HG02623 (cell line): ENCODE results near the gene TBXA2R.
"Not testable (repeated sequence)": the region's sequence is repeated elsewhere in the genome, so short reads cannot be mapped to it uniquely, and the experiment has no call there.

ENCODE experiments used
- ATAC-seq: cut with Tn5 transposase; IDR thresholded peaks from one replicate; pipeline ENCODE4 v1.9.1; 2021; ENCODE audit warnings: moderate library complexity; ENCODE audit not compliant: unreplicated experiment

The TBXA2R gene

DNA sequence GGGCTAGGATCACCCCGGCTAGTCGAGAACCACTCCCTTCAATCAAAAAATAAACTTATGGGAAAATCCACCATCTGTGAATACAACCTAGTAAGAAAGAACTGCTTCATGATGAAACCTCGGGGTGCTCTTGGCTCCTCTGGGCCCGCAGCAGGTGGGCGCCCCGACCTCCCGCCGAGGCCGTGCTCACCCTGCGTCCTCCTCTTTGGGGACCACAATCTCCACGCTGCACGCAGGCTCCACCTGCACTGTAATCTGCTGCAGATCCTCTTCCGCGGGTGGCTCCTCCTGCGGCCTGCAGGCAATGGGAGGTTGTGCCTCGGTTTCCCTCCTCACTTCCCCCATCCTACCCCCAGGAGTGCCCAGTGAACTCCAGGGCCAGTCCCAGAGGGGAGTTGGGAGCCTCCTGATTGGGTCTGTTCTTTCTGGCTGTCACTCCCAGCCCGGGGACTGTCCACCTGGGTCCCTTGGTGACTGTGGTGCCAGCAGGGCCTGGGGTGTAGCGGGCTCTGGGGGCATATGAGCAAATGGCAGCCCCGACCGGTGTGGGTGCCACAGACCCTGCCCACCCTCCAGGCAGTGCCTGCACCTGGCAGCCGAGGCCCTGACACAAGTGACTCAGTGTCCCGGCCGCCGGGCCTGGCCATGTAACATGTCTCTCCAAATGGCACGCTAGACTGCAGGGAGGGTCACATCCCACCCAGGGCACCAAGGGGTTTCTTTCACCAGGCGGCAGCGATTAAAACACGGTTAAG lies 35.0 kb upstream of the TBXA2R start:
- no peak for ATAC-seq

DNA sequence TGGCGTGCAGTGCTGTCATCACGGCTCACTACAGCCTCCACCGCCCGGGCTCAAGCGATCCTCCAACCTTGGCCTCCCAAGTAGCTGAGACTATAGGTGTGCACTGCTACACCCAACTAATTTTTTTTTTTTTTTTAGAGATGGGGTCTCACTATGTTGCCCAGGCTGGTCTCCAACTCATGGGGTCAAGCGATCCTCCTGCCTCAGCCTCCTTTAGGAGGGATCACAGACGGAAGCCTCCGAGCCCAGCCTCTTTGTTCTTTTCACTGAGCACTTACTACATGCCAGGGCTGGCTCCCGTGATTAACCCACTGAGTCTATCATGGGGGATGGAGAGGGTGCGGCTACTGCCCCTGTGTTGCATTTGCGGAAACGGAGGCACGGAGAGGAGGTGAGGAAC lies 32.8 kb upstream of the TBXA2R start:
- ATAC-seq, result no peak

DNA sequence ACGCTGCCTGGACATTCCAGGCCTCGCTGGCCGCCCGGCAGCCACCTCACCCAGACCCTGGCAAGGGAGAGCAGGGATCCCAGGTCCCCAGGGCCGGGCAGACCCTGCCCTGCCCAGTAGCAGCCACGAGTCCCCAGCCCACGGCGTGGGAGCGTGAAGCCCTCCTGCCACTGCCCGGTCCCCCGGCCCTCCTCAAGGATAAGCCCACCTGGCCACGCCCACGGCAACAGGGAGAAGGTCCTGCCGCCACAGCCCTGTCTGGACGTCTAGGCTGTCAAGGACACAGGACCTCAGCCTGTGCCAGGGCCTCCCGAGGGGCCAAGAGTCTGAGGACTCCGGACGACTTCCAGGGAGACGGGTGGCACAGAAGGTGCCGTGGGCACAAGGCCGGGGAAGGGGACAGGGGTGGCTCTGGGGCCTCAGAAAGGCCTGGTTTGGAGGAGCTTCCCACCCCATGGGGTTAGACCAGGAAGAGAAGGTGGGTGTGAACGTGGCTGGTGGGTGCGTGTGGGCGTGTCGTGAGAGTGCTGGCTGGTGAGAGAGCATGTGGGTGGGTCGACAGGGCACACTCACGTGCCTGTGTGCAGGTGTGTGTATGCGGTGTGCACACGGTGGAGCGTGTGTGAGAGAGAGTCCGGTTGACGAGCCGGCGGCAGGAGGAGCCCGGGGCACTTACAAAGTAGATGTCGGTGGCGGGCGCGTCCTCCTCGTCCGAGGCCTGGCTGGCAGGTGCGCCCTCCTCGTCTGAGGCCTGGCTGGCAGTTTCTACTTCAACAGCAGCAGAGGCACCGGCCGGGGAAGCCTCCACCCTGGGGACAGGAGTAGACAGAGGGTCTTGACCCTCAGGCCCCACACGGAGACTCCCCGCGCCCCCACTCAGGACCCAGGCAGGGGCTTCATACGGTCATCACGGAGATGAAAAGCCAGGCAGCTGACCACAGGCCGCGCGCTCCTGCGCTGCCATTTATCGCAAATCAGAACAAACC lies 31.8 kb upstream of the TBXA2R start:
- no peak for ATAC-seq

DNA sequence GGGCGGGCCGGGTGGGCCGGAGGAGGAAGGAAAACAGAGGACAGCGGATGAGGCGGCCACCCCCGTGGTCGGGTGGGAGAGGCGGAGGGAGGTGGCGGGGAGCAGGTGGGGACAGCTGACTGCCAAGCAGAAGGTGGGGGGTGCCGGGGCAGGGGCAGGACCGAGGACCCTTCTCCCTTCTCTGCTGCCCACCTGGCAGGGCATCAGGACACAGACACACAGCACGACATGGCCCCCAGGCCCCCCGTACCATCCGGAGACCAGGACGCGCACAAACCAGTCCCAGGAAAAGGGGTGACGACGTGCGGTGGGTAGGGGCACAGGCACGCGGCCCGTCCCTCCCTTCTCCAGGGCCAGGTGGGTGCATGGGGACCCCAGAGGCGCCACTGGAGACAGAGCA lies 30.9 kb upstream of the TBXA2R start:
- ATAC-seq, result no peak

DNA sequence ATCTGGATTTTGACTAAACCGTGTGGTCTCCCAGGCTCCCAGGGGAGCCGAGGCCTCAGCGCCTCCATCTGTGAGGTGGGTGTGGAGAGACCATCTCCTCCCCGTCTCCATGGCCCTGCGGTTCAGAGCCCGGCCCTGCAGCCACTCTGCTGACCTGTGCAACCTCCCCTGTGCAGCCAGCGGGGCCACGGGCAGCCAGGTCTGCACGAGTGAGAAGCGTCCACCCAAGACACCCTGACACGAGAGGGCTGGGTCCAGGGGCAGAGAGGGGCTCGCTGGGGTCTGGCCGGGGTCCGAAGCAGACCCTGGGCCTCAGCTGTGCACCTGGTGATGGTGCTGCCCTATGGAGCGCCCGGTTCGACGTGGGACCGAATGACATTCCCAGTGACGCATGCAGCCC lies 30.3 kb upstream of the TBXA2R start:
- ATAC-seq, result no peak

DNA sequence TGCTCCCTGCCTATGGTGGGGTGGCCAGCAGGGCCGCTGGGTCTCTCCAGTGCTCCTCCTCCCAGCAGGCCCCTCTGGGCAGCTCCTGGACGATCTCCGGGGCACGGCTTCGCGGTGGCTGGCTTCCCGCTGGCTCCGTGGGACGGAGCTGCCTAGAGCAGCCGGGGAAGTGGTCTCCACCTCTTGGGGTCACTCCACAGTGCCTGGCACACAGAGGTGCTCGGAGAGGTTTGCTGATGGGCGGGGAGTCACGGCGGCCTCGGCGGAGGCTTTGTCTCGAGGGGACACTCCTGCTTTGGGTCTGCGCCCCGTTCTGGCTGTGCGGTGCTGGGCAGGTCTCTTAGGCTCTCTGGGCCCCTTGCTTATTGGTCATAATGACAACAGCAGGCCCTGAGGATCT lies 29.8 kb upstream of the TBXA2R start:
- no peak for ATAC-seq

DNA sequence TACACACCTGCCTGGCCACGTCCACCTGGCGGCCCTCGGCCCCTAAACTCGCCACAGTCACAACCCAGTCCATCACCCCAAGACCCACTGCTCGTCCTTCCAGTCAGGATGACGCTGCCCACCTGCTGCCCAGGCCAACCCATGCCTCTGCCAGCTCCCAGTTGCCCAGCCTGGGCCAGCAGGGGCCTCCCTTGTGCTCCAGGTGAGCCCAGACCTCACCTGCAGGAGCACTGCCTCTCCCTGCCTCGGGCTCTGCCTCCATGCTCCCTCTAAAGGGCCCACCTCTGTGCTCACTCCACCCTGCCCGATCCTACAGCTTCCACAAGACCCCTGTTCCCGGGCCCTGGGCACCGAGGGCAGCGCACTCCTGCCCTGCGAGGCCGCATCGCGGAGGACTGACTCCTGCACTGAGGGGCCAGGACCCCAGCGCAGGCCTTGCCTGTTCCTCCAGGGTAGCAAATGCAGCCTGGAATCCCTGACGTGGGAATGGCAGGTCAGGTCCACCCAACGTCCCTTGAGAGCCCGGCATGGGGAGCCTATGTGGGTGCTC lies 27.9 kb upstream of the TBXA2R start:
- ATAC-seq, result no peak

DNA sequence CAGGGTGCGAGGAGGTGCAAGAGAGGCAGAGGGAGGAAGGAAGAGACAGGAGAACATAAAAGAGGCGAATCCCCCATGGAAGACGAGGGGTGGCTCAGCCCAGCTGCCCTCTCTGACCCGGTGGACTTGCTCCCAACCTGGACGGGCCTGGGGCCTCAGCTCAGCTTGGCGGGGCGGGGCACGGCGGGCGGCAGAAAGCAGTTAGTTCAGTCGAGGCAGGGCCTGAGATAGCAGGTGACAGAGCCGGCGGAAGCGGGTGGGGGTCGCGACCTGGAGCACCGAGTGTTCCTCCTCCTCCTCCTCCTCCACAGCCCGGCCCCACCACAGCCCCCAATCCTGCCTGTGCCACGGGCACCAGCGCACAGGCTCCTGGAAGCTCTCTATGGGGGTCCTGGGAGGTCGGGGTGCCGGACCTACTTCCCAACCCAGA lies 26.9 kb upstream of the TBXA2R start:
- ATAC-seq, result no peak

DNA sequence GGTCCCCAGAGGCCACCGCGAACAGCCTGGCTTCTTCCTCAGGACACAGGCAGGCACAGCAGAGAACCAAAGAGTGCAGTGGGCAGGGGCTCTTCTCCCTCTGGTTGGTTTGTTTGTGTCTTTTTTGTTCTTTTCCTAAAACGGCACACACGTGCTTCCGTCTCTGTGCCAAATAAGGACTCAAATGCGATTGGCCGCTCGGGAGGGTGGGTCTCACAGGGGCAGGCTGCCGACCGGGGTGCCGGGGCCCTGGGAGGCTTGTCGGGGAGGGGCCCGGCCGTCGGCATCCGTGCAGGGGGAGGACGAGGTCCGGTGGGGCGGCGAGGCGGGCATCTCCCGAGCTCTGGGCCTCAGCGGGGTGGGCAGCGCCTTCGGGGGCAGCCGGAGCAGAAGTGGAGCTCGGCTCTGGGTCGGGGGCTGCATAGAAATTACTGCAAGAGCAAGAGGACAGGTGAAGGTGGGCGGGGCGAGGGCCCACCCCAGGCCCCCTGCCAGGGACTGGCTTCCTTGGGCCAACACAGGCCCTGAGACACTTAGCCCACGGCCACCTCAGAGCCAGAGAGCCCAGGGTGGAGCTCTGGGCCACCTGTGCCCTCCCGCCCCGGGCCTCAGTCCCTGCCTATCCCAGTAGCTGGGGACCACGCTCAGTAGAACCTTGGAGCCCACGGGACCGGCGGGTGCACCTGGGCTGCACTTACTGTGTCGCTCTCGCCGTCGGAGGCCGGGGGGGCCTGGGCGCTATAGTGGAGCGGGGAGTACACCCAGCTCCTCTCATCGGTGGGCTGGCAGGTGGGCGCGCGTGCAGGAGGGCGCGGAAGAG lies 26.3 kb upstream of the TBXA2R start:
- no peak for ATAC-seq

DNA sequence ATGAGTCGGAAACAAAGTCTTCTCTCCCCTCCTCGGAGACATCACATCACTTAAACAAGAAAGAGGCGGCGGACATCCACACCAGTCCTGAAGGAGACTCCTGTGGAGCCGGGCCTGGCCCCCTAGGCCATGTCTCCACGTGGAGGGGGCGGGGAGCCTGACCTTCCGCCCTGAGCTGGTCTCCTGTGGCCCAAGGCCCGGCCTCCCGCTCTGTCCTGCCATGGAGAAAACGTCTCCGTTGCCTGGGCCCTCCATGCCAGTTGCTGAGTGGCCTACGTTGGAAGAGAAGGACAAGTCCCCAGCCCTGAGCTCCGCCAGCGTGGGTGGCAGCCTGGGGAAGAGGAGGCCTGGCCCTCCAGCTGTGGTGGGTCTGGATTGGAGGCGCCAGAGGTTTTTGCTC lies 25.4 kb upstream of the TBXA2R start:
- no peak for ATAC-seq

DNA sequence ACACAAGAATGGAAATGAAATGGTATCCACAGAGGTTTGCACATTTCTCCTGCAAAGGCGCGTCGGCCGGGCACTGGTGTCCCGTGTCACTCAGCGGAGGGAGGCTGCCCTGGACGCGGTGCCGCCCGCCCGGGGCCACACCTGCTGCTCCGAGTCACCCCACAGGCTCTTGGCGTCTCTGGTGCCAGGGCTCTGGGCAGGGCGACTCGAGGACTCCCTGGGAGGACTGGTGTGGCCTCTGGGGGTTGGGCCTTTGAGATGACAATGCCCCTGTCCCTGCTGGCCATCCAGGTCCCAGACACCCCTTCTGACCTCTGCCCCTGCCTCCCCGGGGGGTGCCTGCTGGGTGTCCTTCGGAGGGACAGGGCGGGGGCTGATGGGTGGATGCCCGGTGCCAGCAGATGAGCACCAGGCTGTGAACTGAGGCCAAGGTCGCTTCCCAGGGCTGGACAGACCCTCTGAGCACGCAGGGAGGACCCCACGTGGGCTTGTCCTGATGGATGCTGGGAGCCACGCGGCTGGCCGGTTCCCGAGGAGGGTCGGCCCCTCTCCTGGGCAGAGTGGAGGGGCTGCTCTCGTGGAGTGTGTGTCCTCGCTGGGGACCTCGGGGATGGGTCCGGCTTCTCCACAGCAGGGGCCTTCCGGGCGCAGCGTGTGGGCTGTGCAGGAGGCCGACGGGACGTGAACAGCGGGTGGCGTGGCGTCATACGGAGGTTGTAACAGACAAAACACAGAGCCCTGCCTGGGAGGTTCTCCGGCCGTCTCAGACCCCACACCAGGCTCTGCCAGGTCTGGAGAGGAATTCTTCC lies 24.6 kb upstream of the TBXA2R start:
- ATAC-seq, result no peak

DNA sequence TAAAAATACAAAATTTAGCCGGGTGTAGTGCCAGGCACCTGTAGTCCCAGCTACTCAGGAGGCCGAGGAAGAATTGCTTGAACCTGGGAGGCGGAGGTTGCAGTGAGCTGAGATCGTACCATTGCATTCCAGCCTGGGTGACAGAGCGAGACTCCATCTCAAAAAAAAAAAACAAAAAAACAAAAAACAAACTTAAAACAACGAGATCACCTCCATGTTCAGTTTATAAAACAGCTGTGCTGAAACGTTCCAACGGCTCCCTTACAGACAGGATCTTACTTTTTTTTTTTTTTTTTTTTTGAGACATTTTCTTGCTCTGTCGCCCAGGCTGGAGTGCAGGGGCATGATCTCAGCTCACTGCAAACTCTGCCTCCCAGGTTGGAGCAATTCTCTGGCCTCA lies 22.1 kb upstream of the TBXA2R start:
- ATAC-seq, result not testable (repeated sequence)

DNA sequence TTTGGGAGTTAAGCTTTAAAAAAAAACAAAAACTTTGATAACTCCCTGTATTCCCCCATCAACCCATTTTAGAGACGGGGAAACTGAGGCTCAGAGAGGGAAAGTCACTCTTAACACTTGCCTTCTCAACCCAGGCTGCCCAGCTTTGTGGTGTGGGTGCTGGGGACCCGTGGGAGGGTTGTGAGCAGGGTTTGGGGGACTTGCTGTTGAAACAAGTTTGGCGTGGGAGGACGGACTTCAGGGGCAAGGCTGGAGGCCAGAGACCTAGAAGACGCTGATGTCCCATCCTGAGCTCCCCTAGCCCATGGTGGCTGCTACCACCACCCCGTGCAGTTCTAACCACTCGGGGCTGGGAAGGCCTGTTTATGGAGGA lies 20.7 kb upstream of the TBXA2R start:
- no peak for ATAC-seq

DNA sequence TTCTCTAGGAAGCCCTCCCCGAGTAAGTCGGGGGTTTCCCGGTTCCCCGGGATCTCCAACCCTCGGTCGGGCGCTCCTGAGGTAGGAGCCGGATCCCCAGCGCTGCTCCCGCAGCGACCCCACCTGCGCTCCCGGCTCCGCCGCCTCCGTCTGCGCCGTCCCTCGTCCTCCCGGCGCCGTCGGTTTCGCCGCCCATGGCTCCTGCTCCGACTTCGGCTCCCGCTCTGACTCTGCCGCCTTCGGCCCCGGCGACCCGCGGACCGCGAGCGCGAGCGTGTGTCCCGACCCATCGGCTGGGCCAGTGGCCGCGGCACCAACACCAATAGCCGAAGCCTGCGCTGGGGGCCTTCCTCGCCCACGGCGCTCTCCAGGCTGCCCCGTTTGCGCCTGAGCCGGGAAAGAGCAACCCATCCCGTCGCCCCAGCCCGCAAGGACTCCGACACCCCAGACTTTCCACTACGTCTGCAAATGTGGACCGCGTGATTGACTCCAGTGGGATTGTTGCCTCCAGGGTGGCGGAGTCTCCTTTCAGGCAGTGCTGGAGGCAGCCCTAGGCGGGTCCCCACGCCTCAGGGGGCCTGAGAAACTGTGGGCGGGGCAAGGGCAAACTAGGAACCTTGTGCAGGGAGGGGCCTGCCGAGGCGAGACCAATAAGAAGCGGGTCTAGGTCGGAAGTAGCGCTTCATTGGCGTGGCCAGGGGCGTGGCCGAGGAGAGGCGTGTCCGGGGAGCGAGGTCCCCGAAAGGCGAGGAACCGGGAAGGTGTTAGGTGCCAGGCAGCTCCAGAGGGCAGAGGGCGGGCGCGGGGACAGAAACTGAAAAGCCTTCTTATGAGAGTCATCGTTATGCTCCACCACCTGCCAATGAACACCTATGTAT lies 20.0 kb upstream of the TBXA2R start, which contains the start of gene CACTIN:
CACTIN (minus strand) TSS at position 318 of the 878 bp plus-strand sequence; CDS start at position 290, 28 bp downstream.
- peak; percentile 83 for ATAC-seq

DNA sequence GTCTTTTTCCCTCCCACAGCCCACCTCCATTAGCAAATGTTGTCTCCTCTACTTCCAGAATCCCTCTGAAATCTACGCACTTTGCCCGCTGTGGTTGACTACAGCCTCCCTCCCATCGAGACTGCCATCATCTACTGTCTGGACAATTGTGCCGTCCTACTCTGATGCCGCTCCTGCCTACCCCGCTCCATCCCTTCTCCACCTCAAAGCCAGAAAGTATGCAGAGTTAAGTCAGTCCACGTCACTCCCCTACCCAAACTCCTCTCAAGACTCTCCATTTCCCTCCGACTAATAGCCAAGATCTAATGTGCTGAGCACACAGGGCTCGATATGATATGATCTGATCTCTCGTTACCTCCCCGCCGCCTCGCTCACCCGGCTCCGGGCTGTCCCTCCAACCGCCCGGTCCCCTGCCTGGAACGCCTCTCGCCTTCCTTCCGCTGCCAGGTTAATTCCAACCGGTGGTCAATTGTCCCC lies 19.4 kb upstream of the TBXA2R start:
- ATAC-seq, result no peak

DNA sequence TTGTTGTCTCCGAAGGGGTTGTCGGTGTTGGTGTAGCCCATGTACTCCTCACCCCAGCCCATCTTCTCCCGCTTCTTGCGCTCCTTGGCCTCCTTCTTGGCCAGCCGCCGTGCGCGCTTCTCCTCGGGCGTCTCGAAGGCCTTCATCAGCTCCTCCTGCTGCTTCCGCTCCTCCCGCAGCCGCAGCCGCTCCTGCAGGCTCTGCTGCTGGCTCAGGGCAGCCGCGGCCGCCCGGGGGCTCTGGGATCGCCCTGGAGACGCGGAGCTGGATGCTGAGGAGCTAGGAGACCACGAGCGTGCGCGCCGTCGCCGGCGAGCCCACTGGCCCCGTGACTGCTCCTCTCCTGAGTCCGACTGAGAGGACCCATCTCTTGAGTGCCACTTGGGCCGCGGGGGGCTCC lies 17.0 kb upstream of the TBXA2R start:
- no peak for ATAC-seq

DNA sequence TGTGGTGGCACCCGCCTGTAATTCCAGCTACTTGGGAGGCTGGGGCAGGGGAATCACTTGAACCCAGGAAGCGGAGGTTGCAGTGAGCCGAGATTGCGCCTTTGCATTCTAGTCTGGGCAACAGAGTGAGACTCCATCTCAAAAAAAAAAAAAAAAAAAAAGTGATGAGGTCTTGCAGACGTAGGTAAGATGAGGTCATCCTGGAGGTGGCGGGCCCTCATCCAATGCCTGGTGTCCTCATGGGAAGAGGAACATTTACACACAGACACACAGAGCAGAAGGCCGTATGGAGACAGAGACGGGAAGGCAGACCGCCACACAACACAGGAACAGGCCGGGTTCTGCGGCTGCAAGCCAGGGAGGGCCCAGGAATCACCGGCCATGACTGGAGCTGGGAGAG lies 15.5 kb upstream of the TBXA2R start:
- ATAC-seq, result no peak

DNA sequence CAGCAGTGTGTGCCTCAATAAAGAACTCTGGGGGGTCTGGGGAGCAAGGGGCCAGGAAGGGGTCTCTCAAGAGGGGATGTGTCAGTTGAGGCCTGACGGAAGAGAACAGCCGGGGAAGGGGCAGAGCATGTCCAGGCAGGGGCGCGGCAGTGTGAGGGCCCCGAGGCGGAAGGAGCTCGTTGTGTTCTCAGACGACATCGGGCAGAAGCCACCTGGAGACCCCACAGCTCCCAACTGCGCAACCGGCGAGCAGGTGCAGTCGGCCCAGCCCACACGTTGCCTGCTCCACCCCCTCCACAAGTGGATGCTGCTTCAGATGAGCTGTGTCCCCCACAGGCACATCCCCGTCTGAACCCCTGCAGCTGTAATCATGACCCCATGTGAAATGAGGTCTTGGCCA lies 15.0 kb upstream of the TBXA2R start:
- no peak for ATAC-seq
